GM23248 (cell line): Measurements from ENCODE around the gene MIER2.

Experiments
- EZH2 ChIP-seq: fragments of 200-600 bp; sonication (generic); IDR thresholded peaks from 2 replicates; pipeline ENCODE4 v1.6.1; 2018; ENCODE audit warnings: antibody characterized with exemption, mild to moderate bottlenecking; ENCODE audit not compliant: insufficient read depth, poor library complexity, severe bottlenecking
- EZH2phosphoT487 ChIP-seq: fragments of 200-600 bp; sonication (generic); IDR thresholded peaks from 2 replicates; pipeline ENCODE4 v1.6.1; 2018; ENCODE audit warnings: antibody characterized with exemption, moderate library complexity, mild to moderate bottlenecking, low read depth; ENCODE audit not compliant: insufficient read depth

GRCh38 chr19:325937-326565 lies 18.5 kb downstream of the MIER2 start:
- no peak for TF ChIP-seq EZH2phosphoT487
- no peak for TF ChIP-seq EZH2
